Measurements from ENCODE around the gene USP7.

DNA sequence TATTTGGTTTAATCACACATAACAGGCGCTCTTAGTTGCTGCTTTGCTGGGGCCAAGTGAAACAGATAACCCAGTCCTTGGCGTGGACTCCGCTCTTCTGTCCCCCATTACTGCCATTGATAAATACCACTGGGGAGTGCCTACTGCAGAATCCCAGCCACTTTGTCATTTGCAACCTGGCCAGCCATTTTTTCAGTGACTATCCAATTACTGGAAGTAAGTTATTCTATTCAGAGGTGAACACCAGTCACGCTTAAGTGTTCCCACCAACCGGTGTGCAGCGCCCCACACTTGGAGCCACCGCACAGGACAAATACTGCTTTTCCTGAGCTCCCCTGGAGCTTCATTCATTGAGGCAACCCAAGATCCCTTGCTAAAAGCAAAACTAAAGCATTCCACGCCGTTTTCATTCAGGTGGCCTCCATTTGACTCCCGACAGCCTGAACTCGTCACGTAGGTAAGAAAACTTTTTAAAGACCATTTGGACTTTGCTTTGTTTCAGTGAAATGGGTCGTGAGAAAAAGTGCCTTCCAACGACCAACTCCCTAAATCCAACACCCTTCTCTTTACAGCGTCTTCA is 1.8 kb downstream of the USP7 start:
- TF ChIP-seq CTCF (IDR thresholded peaks at IDR 0.05) (no peak), POLR2A (IDR thresholded peaks at IDR 0.05) (no peak), POLR2AphosphoS5 (IDR thresholded peaks at IDR 0.05) (no peak)

Measured in prostate gland (tissue), 2 donors.